Mesothelial cell of epicardium (in vitro differentiated cells): ENCODE measurements around the gene TMTC2. TPM values are rescaled to one million over a fixed set of nuclear protein-coding genes. Genes with fewer than 3 reads are reported as not detected.

ENCODE experiments used
- DNase-seq, 2 experiments: peaks; one replicate each; pipeline ENCODE4 v3.0.0; 2021; ENCODE audit warnings: low spot score in 2 of 2; ENCODE audit not compliant: unreplicated experiment in 2 of 2
- H3K27ac Mint-ChIP-seq: 2 replicates; pipeline ENCODE4 v1.8.0; 2021; ENCODE audit warnings: mixed read lengths
- H3K27me3 Mint-ChIP-seq: 2 replicates; pipeline ENCODE4 v1.8.0; 2021; ENCODE audit warnings: low read depth, mixed read lengths
- H3K36me3 Mint-ChIP-seq: 2 replicates; pipeline ENCODE4 v1.8.0; 2021; ENCODE audit warnings: mixed read lengths
- H3K4me1 Mint-ChIP-seq: 2 replicates; pipeline ENCODE4 v1.8.0; 2021; ENCODE audit warnings: mixed read lengths
- H3K4me3 Mint-ChIP-seq: 2 replicates; pipeline ENCODE4 v1.8.0; 2021; ENCODE audit warnings: mild to moderate bottlenecking, moderate library complexity, mixed read lengths
- H3K9me3 Mint-ChIP-seq: 2 replicates; pipeline ENCODE4 v1.8.0; 2021; ENCODE audit warnings: mixed read lengths
- total RNA-seq: library from RNA; stranded (reverse); gene quantifications from 3 replicates; pipeline ENCODE4 v1.2.1, GENCODE V29; 2021
- TF ChIP-seq, protein P1 (sequence below): fragments of 200-600 bp; sonication (generic); IDR thresholded peaks from one replicate; pipeline ENCODE4 v1.5.0; 2021; ENCODE audit warnings: antibody characterized with exemption; ENCODE audit not compliant: unreplicated experiment

TMTC2 gene
- total RNA-seq, 1 donor from 2014 or later = 38.3 TPM

DNA sequence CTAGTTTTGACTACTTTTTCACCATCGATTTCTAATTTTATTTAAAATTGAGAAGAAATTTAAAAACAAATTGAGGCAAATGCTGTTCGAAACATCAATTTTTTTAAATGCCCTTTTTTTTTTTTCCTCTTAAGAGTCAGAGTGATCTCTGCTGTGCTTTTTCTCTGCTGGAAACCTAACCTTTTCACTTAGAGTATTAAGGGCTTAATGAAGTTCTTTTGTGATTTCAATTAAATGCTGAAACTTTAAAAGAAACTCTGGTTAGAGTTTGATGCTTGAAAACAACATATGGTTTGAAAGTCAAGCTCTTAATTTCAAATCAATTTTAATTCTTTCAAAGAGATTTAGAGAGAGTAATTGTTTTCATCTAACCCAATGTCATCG, 171.8 kb downstream of the TMTC2 start:
- TF ChIP-seq, protein P1, sequence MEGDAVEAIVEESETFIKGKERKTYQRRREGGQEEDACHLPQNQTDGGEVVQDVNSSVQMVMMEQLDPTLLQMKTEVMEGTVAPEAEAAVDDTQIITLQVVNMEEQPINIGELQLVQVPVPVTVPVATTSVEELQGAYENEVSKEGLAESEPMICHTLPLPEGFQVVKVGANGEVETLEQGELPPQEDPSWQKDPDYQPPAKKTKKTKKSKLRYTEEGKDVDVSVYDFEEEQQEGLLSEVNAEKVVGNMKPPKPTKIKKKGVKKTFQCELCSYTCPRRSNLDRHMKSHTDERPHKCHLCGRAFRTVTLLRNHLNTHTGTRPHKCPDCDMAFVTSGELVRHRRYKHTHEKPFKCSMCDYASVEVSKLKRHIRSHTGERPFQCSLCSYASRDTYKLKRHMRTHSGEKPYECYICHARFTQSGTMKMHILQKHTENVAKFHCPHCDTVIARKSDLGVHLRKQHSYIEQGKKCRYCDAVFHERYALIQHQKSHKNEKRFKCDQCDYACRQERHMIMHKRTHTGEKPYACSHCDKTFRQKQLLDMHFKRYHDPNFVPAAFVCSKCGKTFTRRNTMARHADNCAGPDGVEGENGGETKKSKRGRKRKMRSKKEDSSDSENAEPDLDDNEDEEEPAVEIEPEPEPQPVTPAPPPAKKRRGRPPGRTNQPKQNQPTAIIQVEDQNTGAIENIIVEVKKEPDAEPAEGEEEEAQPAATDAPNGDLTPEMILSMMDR = no peak
- Mint-ChIP-seq H3K27me3 (no peaks in the 10 kb centered on the region), H3K36me3 (peaks cover 20% of the 10 kb centered on the region), H3K9me3 (no peaks in the 10 kb centered on the region), H3K4me3 (no peak overlapping the region), H3K27ac (no peak overlapping the region), H3K4me1 (peaks cover 20% of the 10 kb centered on the region)
- no peak for DNase-seq

- TF ChIP-seq, protein P1 = no peak
- Mint-ChIP-seq H3K36me3 (peaks cover 18% of the 10 kb centered on the region), H3K4me1 (peaks cover 20% of the 10 kb centered on the region), H3K4me3 (no peak overlapping the region), H3K9me3 (no peaks in the 10 kb centered on the region), H3K27me3 (no peaks in the 10 kb centered on the region), H3K27ac (peak overlapping the region; percentile 51)
- DNase-seq = no peak
Observed at GRCh38 chr12:82862069-82862841, 175.5 kb downstream of the TMTC2 start.

DNA sequence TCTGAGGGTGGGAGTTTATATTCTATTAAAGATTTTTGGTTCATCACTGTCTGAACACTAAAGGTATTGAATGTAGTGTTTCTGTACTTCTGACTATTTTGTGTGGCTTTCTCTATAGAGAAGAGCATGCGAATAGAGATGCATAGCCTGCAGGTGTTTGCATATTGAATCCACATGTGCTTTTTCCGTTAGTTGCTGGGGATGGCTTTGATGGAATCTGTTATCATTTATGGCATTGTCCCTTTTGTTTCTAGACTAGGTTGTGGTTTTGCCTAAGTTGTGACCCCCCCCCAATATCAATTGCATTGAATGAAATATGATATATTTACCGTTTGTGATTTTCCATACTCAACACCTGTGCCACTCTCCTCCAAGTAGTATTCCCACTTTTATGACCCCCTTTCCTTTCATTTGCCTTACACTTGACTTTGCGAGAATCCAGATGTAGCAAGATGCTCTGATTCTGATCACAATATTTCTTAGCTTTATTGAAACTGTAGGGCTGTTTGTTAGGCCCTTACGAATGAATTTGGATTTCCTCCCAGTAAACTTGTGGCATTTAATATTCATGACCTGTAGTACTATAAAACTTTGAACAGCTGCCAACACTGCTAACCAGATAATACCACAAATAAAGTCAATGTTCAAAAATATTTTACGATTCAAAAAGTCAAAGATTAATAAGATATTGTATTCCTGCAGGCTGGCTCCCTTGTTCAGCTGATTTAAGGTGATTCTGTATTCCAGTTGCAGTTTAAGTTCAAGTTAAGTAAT, 176.4 kb downstream of the TMTC2 start:
- H3K9me3 Mint-ChIP-seq = no peaks in the 10 kb centered on the region
- H3K36me3 Mint-ChIP-seq = peaks cover 10% of the 10 kb centered on the region

DNA sequence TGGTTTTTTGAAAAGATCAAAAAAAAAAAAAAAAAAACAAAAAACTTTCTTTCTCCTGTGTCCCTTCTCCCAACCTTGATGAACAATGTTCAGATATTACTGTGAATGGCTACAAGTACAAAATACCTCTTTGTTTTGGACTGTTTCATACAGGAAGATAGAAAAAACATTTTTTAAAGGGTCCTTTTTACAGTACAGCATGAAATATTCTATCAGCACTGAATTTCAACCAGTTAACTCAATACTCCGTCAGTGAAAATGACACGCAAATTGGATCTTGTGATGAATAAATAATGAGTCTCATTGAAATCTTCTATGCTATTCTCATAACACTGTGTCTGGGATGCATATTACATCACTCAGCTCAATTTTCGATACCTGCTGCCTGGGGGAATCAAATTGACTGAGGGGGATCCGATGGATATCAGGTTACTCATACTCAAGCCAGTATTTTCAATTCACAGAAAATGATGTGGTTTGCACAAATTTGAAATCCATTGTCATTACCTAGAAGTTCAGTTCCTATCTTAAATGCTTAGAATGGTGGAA, 179.6 kb downstream of the TMTC2 start:
- TF ChIP-seq, protein P1 = no peak
- H3K4me1 Mint-ChIP-seq = peaks cover 26% of the 10 kb centered on the region
- H3K9me3 Mint-ChIP-seq = no peaks in the 10 kb centered on the region
- no peak overlapping the region for H3K27ac Mint-ChIP-seq
- no peaks in the 10 kb centered on the region for H3K27me3 Mint-ChIP-seq
- no peak for DNase-seq
- H3K36me3 Mint-ChIP-seq = peaks cover 6% of the 10 kb centered on the region
- no peak overlapping the region for H3K4me3 Mint-ChIP-seq

More for the DNA sequence above, 176.4 kb downstream of the TMTC2 start:
- Mint-ChIP-seq H3K27me3 (no peaks in the 10 kb centered on the region), H3K4me1 (peaks cover 15% of the 10 kb centered on the region), H3K27ac (peak overlapping the region; percentile 11), H3K4me3 (no peak overlapping the region)
- TF ChIP-seq, protein P1 = no peak
- no peak for DNase-seq

DNA sequence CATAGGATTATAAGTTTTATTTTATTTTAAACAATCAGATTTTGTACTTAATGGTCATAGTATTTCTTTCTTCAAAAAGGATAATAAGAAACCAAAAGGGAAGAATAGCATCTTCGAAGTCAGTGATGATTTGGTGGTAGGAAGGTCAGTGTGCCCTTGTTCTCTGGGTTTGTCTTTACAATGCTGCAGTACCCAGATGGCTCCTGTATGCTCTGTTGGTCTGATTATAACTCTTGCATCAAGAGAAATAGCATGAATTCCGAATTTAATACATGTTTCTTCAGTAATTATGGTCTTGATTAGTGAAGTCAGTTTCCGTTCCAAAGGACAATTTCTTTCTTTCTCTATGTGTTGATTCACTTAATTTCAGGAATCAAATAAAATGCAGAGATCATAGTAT, 180.2 kb downstream of the TMTC2 start:
- Mint-ChIP-seq H3K4me1 (peaks cover 24% of the 10 kb centered on the region), H3K4me3 (no peak overlapping the region), H3K27me3 (no peaks in the 10 kb centered on the region), H3K36me3 (peaks cover 6% of the 10 kb centered on the region), H3K27ac (no peak overlapping the region), H3K9me3 (no peaks in the 10 kb centered on the region)
- DNase-seq = no peak
- TF ChIP-seq, protein P1 = no peak
